Right lobe of liver (tissue), 6 donors: Measurements from ENCODE around the gene GRP. TPM values are rescaled to one million over a fixed set of nuclear protein-coding genes. Genes with fewer than 3 reads are reported as not detected.

Experiments used
- ATAC-seq, 4 donors: fragments of 200-7000 bp; cut with Tn5 transposase; one replicate each; pipeline ENCODE4 v1.9.1; 2020; ENCODE audit warnings: mild to moderate bottlenecking in 4 of 4, moderate library complexity in 4 of 4
- DNase-seq, 3 donors: peaks; one replicate each; pipeline ENCODE4 v3.0.0-alpha.2; 2020
- H3K27ac ChIP-seq, 3 donors: fragments of 200-600 bp; one replicate each; pipeline ENCODE4 v1.8.0; 2022
- H3K27me3 ChIP-seq, 2 donors: fragments of 200-600 bp; one replicate each; pipeline ENCODE4 v1.8.0; 2022
- H3K36me3 ChIP-seq, 4 donors: fragments of 200-600 bp; sonication (generic) in 1 of 4; one replicate each; pipeline versions ENCODE4 v1.5.1 to v1.8.0; 2017 to 2022; ENCODE audit warnings: control low read depth in 1 of 4
- H3K4me1 ChIP-seq, 4 donors: fragments of 200-600 bp; sonication (generic) in 1 of 4; one replicate each; pipeline versions ENCODE4 v1.5.1 to v1.8.0; 2017 to 2022; ENCODE audit warnings: control low read depth in 1 of 4
- H3K4me3 ChIP-seq, 3 donors: fragments of 200-600 bp; one replicate each; pipeline ENCODE4 v1.8.0; 2022
- H3K9me3 ChIP-seq, 4 donors: fragments of 200-600 bp; sonication (generic) in 1 of 4; one replicate each; pipeline versions ENCODE4 v1.5.1 to v1.8.0; 2017 to 2022; ENCODE audit warnings: control low read depth in 1 of 4
- CTCF ChIP-seq, 4 donors: fragments of 200-600 bp in 3 of 4; fragments of 450-650 bp in 1 of 4; IDR thresholded peaks; one replicate each; pipeline versions ENCODE4 v1.5.1 to v1.8.0; 2016 to 2022; ENCODE audit warnings: antibody characterized with exemption in 4 of 4, mild to moderate bottlenecking in 2 of 4
- POLR2A ChIP-seq: fragments of 450-650 bp; IDR thresholded peaks from one replicate; pipeline ENCODE4 v1.6.1; 2017; ENCODE audit warnings: antibody characterized with exemption, mild to moderate bottlenecking
- WGBS: methylation state at CpG from one replicate; pipeline ENCODE4 v1.1.6; 2018; ENCODE audit warnings: low coverage, low lambda C conversion rate; ENCODE audit not compliant: insufficient coverage; ENCODE audit errors: missing lambda C conversion rate; 5-methylcytosine and 5-hydroxymethylcytosine counted together
- intact Hi-C, 2 donors: fragments of 100-400 bp; cut with DNase I; formaldehyde crosslinking; loops; one replicate each; pipeline versions ENCODE4 v1.11.2 to v1.14.1; 2022
- total RNA-seq, 6 experiments: library from RNA; depleted of rRNA in 2 of 6; stranded (reverse); fragments of >200 nt in 2 of 6; fragmentation: NEBNext Ultra II Directional in 3 of 6; extraction: Animal tissue kit (Norgen Biotek cat#: 25700) in 3 of 6; gene quantifications; one replicate each; pipeline versions ENCODE4 v1.1.0 to v1.2.4, GENCODE V29; 2016 to 2023
- donor health status: DM: no; HTN: yes; CAD: no.
- donor health status: DM: no; HTN: no; CAD: no.
- donor health status: DM: no; HTN: no; CAD: no.
- donor health status: DM: no; HTN: yes; CAD: no.
- donor health status: DM: no; HTN: yes; CAD: no.

The GRP gene
- total RNA-seq, 6 experiments from 2014 or later, result not detected

- Histone ChIP-seq H3K9me3 (no peaks in the 10 kb centered on the region), H3K27ac (no peak overlapping the region), H3K4me3 (peak overlapping the region in 1 of 3 donors; percentile 26), H3K4me1 (peaks cover 0 to 20% (median 2%) of the 10 kb centered on the region in 4 donors), H3K36me3 (no peaks in the 10 kb centered on the region), H3K27me3 (peaks cover 18 to 65% of the 10 kb centered on the region in 2 donors)
- 12% methylated on average over 12 of the region's 14 CpGs for WGBS
- no peak for TF ChIP-seq POLR2A
- no peak for TF ChIP-seq CTCF (IDR thresholded peaks at IDR 0.05)
- DNase-seq (no peak), ATAC-seq (no peak)
- intact Hi-C loops, result no loop called here
Measured at GRCh38 chr18:59271606-59272220, 51.8 kb downstream of the GRP start.

GRCh38 chr18:59272221-59272888 is 52.4 kb downstream of the GRP start:
- DNase-seq (peak in 1 of 3 donors; percentile 38), ATAC-seq (peak in 1 of 4 donors; percentile 18)
- no peak for TF ChIP-seq CTCF (IDR thresholded peaks at IDR 0.05)
- no peak for TF ChIP-seq POLR2A
- Histone ChIP-seq H3K9me3 (no peaks in the 10 kb centered on the region), H3K27ac (no peak overlapping the region), H3K4me1 (peaks cover 0 to 20% (median 2%) of the 10 kb centered on the region in 4 donors), H3K4me3 (peak overlapping the region in 2 of 3 donors; percentile 9 to 26), H3K36me3 (no peaks in the 10 kb centered on the region), H3K27me3 (peaks cover 18 to 65% of the 10 kb centered on the region in 2 donors)
- WGBS, result 11% methylated on average over 15 of the region's 52 CpGs
- intact Hi-C loops, result no loop called here

GRCh38 chr18:59272891-59273758 is 53.2 kb downstream of the GRP start, which contains the start of gene RAX:
Gene RAX, minus strand, starts transcription at chr18:59273454. Its CDS starts 248 bp downstream, at chr18:59273206.
- intact Hi-C loops, result no loop called here
- Histone ChIP-seq H3K36me3 (no peaks in the 10 kb centered on the region), H3K4me3 (peak within 1 kb of the TSS in 2 of 3 donors; percentile 9 to 26), H3K4me1 (peaks cover 0 to 20% (median 2%) of the 10 kb centered on the region in 4 donors), H3K9me3 (no peaks in the 10 kb centered on the region), H3K27me3 (peaks cover 12 to 58% of the 10 kb centered on the region in 2 donors), H3K27ac (no peak within 1 kb of the TSS)
- WGBS, result 8% methylated on average over 12 of the region's 88 CpGs
- ATAC-seq (peak; percentile 54 to 79 (median 60)), DNase-seq (peak in 1 of 3 donors; percentile 30)
- TF ChIP-seq POLR2A, result no peak
- peak in 1 of 4 donors; percentile 4 for TF ChIP-seq CTCF (IDR thresholded peaks at IDR 0.05)

- H3K27ac ChIP-seq, result no peak overlapping the region
- WGBS, result 1% methylated on average over 18 of the region's 48 CpGs
- H3K4me1 ChIP-seq, result peaks cover 0 to 20% (median 2%) of the 10 kb centered on the region in 4 donors
- DNase-seq (no peak), ATAC-seq (no peak)
- no peaks in the 10 kb centered on the region for H3K9me3 ChIP-seq
- TF ChIP-seq CTCF (IDR thresholded peaks at IDR 0.05) (no peak), POLR2A (no peak)
- H3K27me3 ChIP-seq, result peaks cover 11 to 50% of the 10 kb centered on the region in 2 donors
- H3K36me3 ChIP-seq, result no peaks in the 10 kb centered on the region
- no peak overlapping the region for H3K4me3 ChIP-seq
- intact Hi-C loops, result no loop called here
Measured at GRCh38 chr18:59273759-59274532, 54.0 kb downstream of the GRP start.
